ENCODE data around the gene APC2.
A peak's percentile ranks its signal among the peaks of the same experiment; 100 is the strongest.
"Not testable (repeated sequence)": the region's sequence is repeated elsewhere in the genome, so short reads cannot be mapped to it uniquely, and the experiment has no call there.

The APC2 gene

DNA sequence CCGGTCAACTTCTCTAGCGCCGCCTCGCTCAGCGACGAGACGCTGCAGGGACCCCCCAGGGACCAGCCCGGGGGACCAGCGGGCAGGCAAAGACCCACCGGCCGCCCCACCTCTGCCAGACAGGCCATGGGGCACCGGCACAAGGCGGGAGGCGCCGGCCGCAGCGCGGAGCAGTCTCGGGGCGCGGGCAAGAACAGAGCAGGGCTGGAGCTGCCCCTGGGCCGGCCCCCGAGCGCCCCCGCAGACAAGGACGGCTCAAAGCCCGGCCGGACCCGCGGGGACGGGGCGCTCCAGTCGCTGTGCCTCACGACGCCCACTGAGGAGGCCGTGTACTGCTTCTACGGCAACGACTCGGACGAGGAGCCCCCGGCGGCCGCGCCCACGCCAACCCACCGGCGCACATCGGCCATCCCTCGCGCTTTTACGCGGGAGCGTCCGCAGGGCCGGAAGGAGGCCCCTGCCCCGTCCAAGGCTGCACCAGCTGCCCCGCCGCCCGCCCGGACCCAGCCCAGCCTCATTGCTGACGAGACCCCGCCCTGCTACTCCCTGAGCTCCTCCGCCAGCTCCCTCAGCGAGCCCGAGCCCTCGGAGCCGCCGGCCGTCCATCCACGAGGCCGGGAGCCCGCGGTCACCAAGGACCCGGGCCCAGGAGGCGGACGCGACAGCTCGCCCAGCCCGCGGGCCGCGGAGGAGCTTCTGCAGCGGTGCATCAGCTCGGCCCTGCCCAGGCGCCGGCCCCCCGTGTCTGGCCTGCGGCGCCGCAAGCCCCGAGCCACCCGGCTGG is 17.8 kb downstream of the APC2 start:
- no peak for DNase-seq (ENCODE audit: low spot score)

GRCh38 chr19:1468274-1468820 is 18.4 kb downstream of the APC2 start:
- no peak for DNase-seq (ENCODE audit: low spot score)

GRCh38 chr19:1468821-1469254 is 18.9 kb downstream of the APC2 start:
- no peak for DNase-seq (ENCODE audit: low spot score)

- DNase-seq (ENCODE audit: low spot score), result no peak
Measured at GRCh38 chr19:1469255-1470054, 19.5 kb downstream of the APC2 start.

DNA sequence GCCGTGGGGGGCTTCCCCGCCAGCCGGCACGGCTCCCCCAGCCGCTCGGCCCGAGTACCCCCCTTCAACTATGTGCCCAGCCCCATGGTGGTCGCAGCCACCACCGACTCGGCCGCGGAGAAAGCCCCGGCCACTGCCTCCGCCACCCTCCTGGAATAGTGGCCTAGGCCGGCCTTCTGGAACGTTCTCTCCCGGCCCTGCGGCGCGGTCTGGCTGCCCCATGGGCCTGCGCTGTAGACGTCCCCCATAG is 20.1 kb downstream of the APC2 start:
- no peak for DNase-seq (ENCODE audit: low spot score)

DNA sequence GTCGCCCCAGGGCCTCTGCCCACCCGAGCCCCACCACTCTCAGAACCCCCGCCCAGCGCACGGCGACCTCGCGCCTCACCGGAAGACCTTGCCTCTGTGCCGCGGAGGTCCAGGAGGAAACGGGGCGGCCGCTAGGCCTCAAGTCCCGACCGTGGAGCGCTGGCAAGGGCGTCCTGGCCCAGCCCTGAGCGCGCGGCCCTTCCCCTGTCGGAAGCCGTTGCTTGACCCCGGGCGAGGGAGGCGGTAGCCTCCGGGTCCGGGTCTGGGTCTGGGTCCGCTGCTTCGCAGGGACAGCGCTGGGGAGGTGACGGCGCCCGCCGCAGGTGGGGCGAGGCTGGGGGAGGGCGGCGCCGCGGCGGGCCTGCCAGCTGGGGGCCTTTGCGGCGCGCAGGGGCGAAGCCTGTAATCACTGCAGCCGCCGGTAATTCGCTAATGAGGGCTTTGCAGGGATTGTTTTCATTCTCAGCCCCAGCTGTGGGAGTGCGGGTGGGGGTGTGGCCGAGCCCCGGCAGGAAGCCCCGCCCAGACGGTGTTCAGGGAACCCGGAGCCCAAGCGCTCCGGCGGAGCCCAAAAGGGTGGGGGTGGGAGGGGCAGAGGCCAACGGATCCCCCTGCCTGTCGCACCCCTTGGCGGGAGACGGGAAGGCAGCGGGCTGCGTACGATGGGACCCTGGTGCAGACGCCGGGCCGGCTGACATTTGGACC is 20.5 kb downstream of the APC2 start:
- DNase-seq (ENCODE audit: low spot score), result no peak

- DNase-seq (ENCODE audit: low spot score), result no peak
Measured at GRCh38 chr19:1471010-1471514, 21.1 kb downstream of the APC2 start.

- DNase-seq (ENCODE audit: low spot score), result no peak
Measured at GRCh38 chr19:1471515-1472160, 21.7 kb downstream of the APC2 start.

DNA sequence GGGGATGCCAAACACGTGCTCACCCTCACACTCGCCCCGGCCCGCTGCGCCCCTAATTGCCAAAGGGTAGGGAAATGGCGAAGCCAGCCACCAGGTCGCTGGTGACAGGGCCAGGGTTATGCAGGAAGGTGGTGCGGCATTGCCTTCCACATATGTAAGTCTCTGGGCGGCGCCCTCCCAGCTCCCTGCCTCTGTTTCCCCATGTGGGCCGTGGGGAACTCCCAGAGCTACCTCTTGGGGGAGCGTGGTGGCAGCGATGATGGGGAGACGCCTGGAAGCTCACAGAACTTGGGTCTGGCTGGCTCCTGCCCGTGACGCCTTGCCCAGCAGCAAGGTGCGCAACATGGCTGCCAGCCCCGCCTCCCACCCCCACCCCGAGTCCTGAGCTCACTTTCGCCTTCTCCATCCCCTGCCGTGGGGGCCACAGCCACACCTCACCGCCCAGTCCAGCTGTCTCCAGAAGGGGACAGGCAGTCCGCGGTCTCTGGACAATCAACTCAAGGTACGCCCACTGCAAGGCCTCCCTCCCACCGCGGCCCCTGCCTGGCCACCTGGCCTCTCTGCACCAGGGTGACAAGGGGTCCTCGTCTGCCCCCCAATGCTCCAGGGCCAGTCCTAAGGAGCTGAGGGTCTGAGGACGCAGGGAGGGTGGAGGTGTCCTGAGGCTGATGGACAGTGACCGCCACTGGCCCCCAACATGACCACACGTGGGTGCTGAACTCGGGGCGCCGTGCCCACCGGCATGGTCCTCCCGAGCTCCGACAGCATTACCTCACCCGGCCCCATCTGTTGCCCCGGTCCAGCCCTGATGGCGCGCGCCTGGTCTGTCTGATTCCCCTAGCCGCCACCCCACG is 22.5 kb downstream of the APC2 start:
- DNase-seq (ENCODE audit: low spot score), result no peak

DNA sequence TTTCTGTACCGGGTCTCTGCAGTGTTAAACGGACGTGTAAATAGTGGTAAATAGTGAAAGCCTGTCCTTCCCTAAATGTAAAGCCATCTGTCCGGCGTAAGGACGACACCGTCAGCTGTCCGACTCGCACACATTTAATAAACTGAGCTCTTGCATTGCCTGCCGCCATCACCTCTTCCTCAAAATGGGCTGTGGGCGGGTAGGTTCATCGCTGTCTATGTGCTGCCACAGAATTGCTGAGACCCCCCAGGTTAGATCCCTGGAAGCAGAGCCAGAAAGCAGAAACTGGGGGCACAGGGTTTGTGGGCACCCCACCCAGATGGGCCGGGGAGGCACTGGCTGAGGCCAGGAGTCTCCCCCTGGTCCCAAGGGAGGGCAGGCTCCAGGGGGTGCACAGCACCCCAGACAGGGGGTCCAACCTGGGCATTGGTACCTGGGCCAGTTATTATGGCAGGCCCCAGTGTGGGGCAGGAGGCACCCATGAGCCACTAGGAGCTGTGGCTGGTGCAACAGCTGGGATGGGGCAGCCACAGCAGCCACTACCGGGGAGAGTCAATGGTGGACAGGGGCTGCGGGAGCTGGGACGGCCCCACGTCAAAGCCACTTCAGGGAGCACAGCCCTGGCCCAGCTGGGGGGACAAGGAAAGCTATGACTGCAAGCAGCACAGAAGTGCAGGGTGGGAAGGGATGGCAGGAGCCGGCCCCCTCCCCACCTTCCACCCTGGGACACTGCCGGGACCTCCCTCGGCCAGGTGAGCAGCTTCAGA is 23.3 kb downstream of the APC2 start:
- no peak for DNase-seq (ENCODE audit: low spot score)

DNA sequence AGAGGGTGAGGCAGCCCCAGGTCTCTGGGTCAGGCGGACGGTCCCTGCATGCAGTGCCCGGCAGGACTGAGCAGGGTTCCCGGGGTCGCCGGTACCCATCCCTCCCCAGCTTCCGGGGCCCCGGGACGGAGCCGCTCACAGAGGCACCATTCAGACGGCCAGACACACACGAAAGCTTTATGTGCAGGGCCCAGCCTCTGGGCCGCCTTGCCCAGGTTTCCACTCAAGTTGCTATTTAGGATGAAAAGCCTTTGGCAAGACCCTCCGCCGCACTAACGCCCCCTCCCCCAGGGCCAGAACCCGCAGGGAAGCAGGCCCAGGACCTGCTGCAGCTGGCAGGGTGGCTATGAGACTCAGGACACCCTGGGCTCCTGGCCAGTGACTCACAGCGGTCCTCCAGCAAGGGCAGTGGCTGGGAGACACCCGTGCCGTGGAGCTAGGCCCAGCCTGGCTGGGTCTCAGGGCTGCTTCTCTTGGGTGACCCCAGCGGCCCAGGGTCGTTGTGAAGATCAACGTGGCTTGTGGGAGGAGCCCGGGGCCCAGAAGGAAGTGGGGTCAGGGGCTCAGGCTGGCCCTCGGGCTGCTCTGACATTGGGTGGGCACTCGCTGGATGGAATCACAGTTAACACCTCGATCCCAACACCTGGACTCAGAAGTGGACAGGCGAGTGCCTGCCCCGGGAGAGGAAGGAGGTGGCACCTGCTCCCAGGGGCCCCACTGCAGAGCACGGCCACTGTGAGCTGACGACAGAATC is 24.3 kb downstream of the APC2 start:
- no peak for DNase-seq (ENCODE audit: low spot score)

- DNase-seq (ENCODE audit: low spot score), result no peak
Measured at GRCh38 chr19:1474765-1475351, 24.9 kb downstream of the APC2 start.

DNA sequence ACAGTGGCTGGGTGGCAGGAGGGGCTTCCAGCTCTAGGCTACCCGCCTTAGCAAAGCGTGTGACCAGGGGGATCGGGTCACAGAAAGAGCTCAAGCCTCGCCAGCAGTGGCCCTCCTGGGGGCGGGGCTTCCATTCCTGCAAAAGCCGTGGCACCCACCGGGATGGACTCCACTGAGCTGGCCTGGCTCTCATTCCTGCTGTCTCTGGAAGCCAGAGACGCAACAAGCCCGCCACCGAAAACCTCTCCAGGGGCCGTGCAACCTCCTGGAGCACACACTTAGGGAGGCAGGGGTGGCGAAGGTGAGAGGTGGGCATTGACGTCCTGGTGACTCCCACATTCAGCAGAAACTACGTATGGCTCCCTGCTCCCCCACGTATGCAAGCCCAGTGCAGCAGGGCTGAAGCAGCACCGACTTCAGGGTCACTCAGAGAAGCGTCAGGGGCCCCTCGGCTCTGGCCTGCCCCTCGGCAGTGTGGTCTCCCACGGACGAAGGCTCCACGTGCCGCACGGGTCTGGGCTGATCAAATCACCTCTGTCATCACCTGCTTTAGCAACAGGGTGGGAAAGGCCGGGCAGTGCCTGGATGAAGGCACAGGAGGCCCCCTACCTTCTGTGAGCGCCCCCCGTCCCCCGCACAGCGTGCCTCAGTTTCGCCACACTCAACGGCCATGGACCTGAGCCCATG is 26.0 kb downstream of the APC2 start:
- DNase-seq (ENCODE audit: low spot score), result no peak

- not testable (repeated sequence) for DNase-seq (ENCODE audit: low spot score)
Measured at GRCh38 chr19:1477056-1477455, 27.1 kb downstream of the APC2 start.

DNA sequence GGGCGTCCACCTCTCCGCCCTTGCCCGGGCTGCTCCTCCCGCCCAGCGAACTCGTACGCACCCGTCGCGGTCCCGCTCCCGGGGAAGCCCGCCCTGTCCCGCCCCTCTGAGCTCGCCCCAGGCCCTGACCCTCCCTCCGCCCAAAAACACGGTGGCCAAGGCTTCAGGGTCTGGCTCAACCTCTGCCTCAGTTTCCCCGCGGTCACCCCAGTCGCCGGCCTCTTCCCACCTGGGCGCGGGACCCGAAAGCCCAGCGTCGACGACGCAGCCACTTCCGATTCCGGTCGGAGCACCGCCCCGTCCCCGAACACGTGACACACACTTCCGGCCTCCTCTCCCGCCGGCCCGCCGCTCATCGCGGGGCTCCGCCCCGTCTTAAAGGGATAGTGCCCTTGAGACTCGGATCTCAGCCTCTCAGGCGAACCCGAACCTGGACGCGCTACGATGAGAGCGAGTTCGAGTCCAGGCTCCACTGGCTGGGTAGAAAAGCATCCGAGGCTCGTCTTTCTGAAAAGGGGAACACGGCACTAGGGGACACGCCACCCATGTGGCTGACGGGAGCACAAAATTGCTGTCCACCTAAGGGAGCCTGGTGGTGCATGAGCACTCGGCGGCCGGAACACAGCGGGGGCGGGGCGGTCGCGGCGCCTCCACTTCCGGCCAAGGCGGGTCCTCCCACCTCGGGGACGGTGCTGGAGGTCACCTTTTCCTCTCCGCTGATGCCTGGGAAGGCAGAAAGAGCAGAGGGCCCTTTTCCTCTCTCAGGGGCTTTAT is 29.2 kb downstream of the APC2 start, which contains the start of gene C19orf25:
Gene C19orf25, minus strand, starts transcription at position 282 of the 774 bp plus-strand sequence. CDS start 312 bp downstream, outside the sequence.
- peak; percentile 85 for DNase-seq (ENCODE audit: low spot score)

DNA sequence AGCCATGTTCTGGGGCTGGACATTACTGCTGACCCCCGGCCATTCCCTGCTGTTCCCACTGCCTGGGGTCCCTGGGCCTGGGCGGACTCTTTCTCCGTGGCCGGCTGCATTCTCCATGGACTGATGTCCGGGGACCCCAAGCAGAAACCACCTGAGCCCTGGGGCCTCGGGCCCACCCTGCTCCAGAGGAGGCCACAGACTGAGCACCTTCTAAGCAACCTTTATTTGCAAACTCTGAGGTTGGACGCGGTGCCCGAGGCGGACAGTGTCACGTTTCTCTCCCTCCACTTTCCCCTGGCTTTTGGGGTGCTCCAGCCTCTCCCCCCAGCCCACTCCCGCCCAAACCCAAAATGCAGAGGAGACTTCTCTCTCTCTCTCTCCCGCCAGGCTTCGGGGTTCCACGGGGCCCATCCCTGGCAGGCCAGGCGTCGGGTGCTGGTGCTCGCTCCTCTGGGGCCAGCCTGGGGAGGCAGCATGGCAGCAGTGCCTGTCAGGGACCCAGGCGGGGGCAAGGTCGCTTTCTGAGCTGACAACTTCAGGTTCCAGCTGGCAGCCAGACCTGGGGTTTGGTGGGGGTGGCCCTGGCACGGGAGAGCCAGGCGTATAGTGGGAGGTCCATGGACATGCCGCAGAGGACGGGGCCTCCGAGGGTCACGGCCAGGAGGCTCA is 31.4 kb downstream of the APC2 start:
- no peak for DNase-seq (ENCODE audit: low spot score)

DNA sequence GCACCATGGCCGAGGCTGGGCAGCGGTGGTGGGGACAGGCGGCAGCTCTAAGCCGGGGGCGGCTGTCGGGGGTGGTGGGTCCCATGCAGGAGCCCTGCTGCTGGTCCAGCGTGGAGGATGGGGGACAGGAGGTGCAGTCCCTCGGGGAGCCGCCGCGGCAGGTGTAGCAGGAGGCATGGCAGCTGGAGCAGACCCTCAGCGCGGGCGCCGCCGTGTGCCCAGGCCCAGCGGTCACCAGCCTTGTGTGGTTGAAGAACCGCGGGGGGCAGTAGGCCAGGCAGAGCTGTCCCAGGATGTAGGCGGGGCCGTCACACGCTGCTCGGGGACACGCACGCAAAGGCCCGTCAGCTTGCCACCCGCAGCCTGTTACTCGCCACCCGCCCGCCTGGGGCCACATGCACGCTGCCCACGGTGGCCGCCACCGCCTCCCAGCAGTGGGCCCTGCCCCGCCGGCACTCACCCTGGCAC is 32.0 kb downstream of the APC2 start:
- DNase-seq (ENCODE audit: low spot score), result no peak

Measured in kidney capillary endothelial cell (primary cell).